ENCODE data around the gene EXOC8. TPM values are rescaled to one million over a fixed set of nuclear protein-coding genes. Genes with fewer than 3 reads are reported as not detected.

The EXOC8 gene
- total and polyA plus RNA-seq, 2 of the 13 experiments (the other 11 are each of a cell fraction or from before 2014, with no cell fraction given), result 2.1 to 7.9 TPM

DNA sequence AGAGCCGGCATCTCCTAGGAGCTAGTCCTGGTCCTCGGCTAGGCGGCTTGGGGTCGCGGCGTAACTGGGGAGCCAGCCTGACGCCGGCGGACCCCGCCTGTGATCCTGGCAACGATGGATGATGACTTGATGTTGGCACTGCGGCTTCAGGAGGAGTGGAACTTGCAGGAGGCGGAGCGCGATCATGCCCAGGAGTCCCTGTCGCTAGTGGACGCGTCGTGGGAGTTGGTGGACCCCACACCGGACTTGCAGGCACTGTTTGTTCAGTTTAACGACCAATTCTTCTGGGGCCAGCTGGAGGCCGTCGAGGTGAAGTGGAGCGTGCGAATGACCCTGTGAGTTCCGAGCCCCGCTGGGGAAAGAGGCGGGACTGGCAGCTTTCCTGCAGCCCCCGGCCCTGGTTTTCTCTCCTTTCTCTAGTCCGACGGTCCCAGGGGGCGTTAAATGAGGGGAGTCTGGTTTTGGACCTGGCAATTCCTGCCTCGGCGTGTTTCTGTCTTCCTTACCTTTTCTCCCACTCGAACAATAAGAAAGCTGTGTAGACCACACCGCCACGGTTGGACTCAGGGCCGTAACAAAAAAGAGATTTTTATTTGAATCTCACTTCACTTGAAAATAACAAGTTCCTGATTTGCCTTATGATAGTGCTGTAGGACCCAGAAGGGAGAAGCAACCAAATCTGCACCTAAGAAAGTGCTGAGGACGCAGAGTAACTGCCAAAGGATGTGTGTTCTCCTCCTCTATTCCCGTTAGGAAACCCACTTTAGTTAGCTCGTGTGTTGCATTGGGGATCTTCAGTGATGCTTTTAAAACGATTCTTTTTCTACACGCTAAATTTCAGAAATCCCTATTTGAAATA, 847 bp upstream of the EXOC8 start, which contains the start of gene SPRTN (continued):
- TF ChIP-seq, protein P1, sequence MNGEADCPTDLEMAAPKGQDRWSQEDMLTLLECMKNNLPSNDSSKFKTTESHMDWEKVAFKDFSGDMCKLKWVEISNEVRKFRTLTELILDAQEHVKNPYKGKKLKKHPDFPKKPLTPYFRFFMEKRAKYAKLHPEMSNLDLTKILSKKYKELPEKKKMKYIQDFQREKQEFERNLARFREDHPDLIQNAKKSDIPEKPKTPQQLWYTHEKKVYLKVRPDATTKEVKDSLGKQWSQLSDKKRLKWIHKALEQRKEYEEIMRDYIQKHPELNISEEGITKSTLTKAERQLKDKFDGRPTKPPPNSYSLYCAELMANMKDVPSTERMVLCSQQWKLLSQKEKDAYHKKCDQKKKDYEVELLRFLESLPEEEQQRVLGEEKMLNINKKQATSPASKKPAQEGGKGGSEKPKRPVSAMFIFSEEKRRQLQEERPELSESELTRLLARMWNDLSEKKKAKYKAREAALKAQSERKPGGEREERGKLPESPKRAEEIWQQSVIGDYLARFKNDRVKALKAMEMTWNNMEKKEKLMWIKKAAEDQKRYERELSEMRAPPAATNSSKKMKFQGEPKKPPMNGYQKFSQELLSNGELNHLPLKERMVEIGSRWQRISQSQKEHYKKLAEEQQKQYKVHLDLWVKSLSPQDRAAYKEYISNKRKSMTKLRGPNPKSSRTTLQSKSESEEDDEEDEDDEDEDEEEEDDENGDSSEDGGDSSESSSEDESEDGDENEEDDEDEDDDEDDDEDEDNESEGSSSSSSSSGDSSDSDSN (CRISPR knock-in tag; IDR thresholded peaks at IDR 0.05), result no peak
- TF ChIP-seq SYNCRIP (IDR thresholded peaks at IDR 0.05; ENCODE audit: insufficient read depth, low read depth, low read length), result no peak
- no peak for TF ChIP-seq KDM3A (CRISPR knock-in tag; IDR thresholded peaks at IDR 0.05; ENCODE audit: low read depth)
- TF ChIP-seq BHLHE40 (IDR thresholded peaks at IDR 0.05; ENCODE audit: low read length), result no peak
- no peak for TF ChIP-seq TARDBP (CRISPR knock-in tag; IDR thresholded peaks at IDR 0.05)
- TF ChIP-seq, protein P2, sequence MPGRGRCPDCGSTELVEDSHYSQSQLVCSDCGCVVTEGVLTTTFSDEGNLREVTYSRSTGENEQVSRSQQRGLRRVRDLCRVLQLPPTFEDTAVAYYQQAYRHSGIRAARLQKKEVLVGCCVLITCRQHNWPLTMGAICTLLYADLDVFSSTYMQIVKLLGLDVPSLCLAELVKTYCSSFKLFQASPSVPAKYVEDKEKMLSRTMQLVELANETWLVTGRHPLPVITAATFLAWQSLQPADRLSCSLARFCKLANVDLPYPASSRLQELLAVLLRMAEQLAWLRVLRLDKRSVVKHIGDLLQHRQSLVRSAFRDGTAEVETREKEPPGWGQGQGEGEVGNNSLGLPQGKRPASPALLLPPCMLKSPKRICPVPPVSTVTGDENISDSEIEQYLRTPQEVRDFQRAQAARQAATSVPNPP (CRISPR knock-in tag; IDR thresholded peaks at IDR 0.05), result no peak
- TF ChIP-seq GATA4 (IDR thresholded peaks at IDR 0.05; ENCODE audit: borderline replicate concordance, low read depth), result no peak
- TF ChIP-seq ZNF7 (CRISPR knock-in tag; IDR thresholded peaks at IDR 0.05), result no peak
- TF ChIP-seq POGZ (CRISPR knock-in tag; IDR thresholded peaks at IDR 0.05), result no peak
- TF ChIP-seq, protein P3, sequence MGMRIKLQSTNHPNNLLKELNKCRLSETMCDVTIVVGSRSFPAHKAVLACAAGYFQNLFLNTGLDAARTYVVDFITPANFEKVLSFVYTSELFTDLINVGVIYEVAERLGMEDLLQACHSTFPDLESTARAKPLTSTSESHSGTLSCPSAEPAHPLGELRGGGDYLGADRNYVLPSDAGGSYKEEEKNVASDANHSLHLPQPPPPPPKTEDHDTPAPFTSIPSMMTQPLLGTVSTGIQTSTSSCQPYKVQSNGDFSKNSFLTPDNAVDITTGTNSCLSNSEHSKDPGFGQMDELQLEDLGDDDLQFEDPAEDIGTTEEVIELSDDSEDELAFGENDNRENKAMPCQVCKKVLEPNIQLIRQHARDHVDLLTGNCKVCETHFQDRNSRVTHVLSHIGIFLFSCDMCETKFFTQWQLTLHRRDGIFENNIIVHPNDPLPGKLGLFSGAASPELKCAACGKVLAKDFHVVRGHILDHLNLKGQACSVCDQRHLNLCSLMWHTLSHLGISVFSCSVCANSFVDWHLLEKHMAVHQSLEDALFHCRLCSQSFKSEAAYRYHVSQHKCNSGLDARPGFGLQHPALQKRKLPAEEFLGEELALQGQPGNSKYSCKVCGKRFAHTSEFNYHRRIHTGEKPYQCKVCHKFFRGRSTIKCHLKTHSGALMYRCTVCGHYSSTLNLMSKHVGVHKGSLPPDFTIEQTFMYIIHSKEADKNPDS (CRISPR knock-in tag; IDR thresholded peaks at IDR 0.05), result no peak
- TF ChIP-seq MZF1 (CRISPR knock-in tag; IDR thresholded peaks at IDR 0.05; ENCODE audit: borderline replicate concordance), result no peak
- TF ChIP-seq ZFP41 (CRISPR knock-in tag; IDR thresholded peaks at IDR 0.05; ENCODE audit: borderline replicate concordance), result no peak
- TF ChIP-seq, protein P4, sequence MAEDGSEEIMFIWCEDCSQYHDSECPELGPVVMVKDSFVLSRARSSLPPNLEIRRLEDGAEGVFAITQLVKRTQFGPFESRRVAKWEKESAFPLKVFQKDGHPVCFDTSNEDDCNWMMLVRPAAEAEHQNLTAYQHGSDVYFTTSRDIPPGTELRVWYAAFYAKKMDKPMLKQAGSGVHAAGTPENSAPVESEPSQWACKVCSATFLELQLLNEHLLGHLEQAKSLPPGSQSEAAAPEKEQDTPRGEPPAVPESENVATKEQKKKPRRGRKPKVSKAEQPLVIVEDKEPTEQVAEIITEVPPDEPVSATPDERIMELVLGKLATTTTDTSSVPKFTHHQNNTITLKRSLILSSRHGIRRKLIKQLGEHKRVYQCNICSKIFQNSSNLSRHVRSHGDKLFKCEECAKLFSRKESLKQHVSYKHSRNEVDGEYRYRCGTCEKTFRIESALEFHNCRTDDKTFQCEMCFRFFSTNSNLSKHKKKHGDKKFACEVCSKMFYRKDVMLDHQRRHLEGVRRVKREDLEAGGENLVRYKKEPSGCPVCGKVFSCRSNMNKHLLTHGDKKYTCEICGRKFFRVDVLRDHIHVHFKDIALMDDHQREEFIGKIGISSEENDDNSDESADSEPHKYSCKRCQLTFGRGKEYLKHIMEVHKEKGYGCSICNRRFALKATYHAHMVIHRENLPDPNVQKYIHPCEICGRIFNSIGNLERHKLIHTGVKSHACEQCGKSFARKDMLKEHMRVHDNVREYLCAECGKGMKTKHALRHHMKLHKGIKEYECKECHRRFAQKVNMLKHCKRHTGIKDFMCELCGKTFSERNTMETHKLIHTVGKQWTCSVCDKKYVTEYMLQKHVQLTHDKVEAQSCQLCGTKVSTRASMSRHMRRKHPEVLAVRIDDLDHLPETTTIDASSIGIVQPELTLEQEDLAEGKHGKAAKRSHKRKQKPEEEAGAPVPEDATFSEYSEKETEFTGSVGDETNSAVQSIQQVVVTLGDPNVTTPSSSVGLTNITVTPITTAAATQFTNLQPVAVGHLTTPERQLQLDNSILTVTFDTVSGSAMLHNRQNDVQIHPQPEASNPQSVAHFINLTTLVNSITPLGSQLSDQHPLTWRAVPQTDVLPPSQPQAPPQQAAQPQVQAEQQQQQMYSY (CRISPR knock-in tag; IDR thresholded peaks at IDR 0.05), result no peak
- TF ChIP-seq, protein P5, sequence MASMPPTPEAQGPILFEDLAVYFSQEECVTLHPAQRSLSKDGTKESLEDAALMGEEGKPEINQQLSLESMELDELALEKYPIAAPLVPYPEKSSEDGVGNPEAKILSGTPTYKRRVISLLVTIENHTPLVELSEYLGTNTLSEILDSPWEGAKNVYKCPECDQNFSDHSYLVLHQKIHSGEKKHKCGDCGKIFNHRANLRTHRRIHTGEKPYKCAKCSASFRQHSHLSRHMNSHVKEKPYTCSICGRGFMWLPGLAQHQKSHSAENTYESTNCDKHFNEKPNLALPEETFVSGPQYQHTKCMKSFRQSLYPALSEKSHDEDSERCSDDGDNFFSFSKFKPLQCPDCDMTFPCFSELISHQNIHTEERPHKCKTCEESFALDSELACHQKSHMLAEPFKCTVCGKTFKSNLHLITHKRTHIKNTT (CRISPR knock-in tag; IDR thresholded peaks at IDR 0.05), result no peak
- TF ChIP-seq, protein P6, sequence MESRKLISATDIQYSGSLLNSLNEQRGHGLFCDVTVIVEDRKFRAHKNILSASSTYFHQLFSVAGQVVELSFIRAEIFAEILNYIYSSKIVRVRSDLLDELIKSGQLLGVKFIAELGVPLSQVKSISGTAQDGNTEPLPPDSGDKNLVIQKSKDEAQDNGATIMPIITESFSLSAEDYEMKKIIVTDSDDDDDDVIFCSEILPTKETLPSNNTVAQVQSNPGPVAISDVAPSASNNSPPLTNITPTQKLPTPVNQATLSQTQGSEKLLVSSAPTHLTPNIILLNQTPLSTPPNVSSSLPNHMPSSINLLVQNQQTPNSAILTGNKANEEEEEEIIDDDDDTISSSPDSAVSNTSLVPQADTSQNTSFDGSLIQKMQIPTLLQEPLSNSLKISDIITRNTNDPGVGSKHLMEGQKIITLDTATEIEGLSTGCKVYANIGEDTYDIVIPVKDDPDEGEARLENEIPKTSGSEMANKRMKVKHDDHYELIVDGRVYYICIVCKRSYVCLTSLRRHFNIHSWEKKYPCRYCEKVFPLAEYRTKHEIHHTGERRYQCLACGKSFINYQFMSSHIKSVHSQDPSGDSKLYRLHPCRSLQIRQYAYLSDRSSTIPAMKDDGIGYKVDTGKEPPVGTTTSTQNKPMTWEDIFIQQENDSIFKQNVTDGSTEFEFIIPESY (CRISPR knock-in tag; IDR thresholded peaks at IDR 0.05), result no peak
- no peak for TF ChIP-seq RCOR2 (CRISPR knock-in tag; IDR thresholded peaks at IDR 0.05)

All from HepG2 (cell line).